Central memory CD8-positive, alpha-beta T cell (primary cell): ENCODE results near the gene WNT7B.
A peak's percentile ranks its signal among the peaks of the same experiment; 100 is the strongest.

Source experiments
- ATAC-seq: fragments of 150-1000 bp; cut with Tn5 transposase; replicated peaks from 2 replicates; pipeline ENCODE4 v1.10.0; 2022; ENCODE audit warnings: mild to moderate bottlenecking, moderate FRiP score, moderate number of reproducible peaks; ENCODE audit not compliant: poor library complexity, severe bottlenecking; ENCODE audit errors: extremely low read depth
- DNase-seq, 2 donors: peaks; one replicate each; pipeline ENCODE4 v3.0.0; 2021; ENCODE audit warnings: low spot score in 2 of 2
- H3K27ac Mint-ChIP-seq: one replicate; pipeline ENCODE4 v1.8.0; 2022; ENCODE audit warnings: low read depth, mild to moderate bottlenecking, moderate library complexity, mixed read lengths
- H3K27me3 Mint-ChIP-seq: one replicate; pipeline ENCODE4 v1.8.0; 2022; ENCODE audit warnings: mixed read lengths
- H3K36me3 Mint-ChIP-seq: one replicate; pipeline ENCODE4 v1.8.0; 2022; ENCODE audit warnings: mild to moderate bottlenecking, moderate library complexity, mixed read lengths; ENCODE audit not compliant: insufficient read depth
- H3K4me1 Mint-ChIP-seq: one replicate; pipeline ENCODE4 v1.8.0; 2022; ENCODE audit warnings: mixed read lengths
- H3K4me3 Mint-ChIP-seq: one replicate; pipeline ENCODE4 v1.8.0; 2022; ENCODE audit warnings: mild to moderate bottlenecking, moderate library complexity, mixed read lengths
- H3K9me3 Mint-ChIP-seq: one replicate; pipeline ENCODE4 v1.8.0; 2022; ENCODE audit warnings: mixed read lengths

The WNT7B gene

GRCh38 chr22:45969801-45970470 is 7.0 kb downstream of the WNT7B start:
- H3K27me3 Mint-ChIP-seq: peaks cover 78% of the 10 kb centered on the region
- H3K27ac Mint-ChIP-seq: no peak overlapping the region
- no peaks in the 10 kb centered on the region for H3K9me3 Mint-ChIP-seq
- ATAC-seq (no peak), DNase-seq (no peak)
- no peaks in the 10 kb centered on the region for H3K4me1 Mint-ChIP-seq
- H3K4me3 Mint-ChIP-seq: no peak overlapping the region
- H3K36me3 Mint-ChIP-seq: peaks cover 1% of the 10 kb centered on the region

GRCh38 chr22:45969414-45969799 is 7.6 kb downstream of the WNT7B start:
- DNase-seq: no peak
- Mint-ChIP-seq H3K4me3 (no peak overlapping the region), H3K36me3 (no peaks in the 10 kb centered on the region), H3K9me3 (no peaks in the 10 kb centered on the region), H3K27ac (no peak overlapping the region), H3K27me3 (peaks cover 78% of the 10 kb centered on the region), H3K4me1 (no peaks in the 10 kb centered on the region)
- no peak for ATAC-seq

GRCh38 chr22:45968751-45969413 is 8.1 kb downstream of the WNT7B start:
- no peak for DNase-seq
- Mint-ChIP-seq H3K4me1 (no peaks in the 10 kb centered on the region), H3K27me3 (peaks cover 74% of the 10 kb centered on the region), H3K36me3 (no peaks in the 10 kb centered on the region), H3K9me3 (no peaks in the 10 kb centered on the region), H3K4me3 (no peak overlapping the region), H3K27ac (no peak overlapping the region)
- no peak for ATAC-seq

DNA sequence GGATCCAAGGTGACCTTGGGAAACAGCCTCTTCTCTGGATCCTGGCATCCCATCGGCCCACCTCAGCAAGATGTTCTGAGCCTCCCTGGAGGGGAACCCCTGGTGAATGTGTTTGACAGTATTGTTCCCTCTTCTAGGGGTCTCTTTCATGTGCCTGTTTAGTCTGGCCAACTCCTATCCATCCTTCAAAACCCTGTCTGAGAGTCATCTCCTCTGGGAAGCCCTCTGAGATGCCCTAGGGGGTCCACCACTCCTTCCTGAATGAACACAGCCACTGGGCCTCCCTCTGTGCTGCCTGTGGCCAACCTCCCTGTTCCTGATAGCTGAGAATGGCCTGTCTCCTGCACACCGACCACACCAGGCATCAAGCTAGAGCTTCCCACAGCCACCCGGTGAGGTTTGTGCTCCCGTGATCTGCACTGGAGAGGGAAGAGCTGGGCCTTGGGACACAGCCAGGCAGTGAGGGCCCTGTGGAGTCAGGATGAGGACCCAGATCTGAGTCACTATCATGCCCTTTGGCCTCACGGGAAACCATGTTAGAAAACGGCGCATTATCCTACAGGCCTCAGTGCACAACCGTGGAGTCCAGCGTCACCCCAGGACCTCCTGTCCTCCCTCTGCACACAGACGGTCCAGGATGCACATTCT is 8.8 kb downstream of the WNT7B start:
- Mint-ChIP-seq H3K4me3 (no peak overlapping the region), H3K36me3 (no peaks in the 10 kb centered on the region), H3K27me3 (peaks cover 66% of the 10 kb centered on the region), H3K9me3 (no peaks in the 10 kb centered on the region), H3K27ac (peak overlapping the region; percentile 57), H3K4me1 (no peaks in the 10 kb centered on the region)
- no peak for DNase-seq
- no peak for ATAC-seq

DNA sequence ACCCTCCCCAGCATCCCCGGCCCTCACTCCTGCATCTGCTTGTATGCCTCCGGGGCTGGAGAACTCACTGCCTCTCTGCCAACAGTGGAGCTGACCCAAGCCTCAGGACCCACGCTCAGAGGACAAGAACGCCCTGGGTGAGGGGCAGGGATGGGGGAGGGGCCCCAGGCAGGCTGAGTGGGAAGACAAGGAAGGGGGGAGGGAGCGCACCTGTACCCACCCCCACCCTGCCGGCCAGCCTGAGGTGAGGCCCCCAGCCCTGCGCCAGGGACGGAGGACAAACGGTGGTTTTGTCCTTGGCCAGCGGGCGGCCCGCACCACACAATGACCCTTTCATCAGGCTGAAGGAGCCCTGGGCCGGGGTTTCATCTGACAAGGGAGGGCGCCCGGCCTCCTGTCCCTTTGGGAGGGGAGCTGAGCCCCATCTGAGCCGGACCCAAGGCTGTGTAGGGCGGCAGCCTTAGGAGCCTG is 10.0 kb downstream of the WNT7B start:
- Mint-ChIP-seq H3K36me3 (no peaks in the 10 kb centered on the region), H3K9me3 (no peaks in the 10 kb centered on the region), H3K4me1 (no peaks in the 10 kb centered on the region), H3K4me3 (no peak overlapping the region), H3K27me3 (peaks cover 61% of the 10 kb centered on the region), H3K27ac (no peak overlapping the region)
- DNase-seq: no peak
- no peak for ATAC-seq

DNA sequence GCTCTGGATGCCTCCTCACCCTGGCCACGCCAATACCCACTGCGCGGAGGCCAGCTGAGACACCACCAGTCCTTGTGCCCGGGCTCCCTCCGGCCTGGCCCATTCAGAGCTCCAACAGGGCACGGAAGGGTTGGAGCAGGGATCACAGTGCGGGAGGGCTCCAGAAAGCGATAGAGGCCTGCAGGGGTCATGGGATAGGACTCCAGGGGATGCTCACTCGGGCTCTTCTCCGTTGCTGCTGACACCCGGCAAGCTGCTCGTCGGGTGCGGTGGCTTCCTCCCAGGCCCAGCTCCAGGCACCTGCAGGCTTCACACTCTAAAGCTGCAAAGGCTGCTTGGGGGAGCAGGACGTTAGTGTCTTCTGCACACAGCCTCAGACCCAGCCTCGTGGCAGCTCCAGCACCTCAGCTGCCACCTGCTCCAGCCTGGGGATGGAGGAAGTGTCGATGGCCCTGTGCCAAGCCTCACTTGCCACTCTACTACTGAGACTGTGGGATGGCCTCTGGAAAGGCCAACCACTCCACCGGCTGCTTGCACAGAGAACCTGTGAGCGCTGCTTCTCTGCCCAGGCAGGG is 10.6 kb downstream of the WNT7B start:
- Mint-ChIP-seq H3K27me3 (peaks cover 61% of the 10 kb centered on the region), H3K36me3 (no peaks in the 10 kb centered on the region), H3K9me3 (no peaks in the 10 kb centered on the region), H3K27ac (no peak overlapping the region), H3K4me3 (no peak overlapping the region), H3K4me1 (no peaks in the 10 kb centered on the region)
- ATAC-seq (no peak), DNase-seq (no peak)

DNA sequence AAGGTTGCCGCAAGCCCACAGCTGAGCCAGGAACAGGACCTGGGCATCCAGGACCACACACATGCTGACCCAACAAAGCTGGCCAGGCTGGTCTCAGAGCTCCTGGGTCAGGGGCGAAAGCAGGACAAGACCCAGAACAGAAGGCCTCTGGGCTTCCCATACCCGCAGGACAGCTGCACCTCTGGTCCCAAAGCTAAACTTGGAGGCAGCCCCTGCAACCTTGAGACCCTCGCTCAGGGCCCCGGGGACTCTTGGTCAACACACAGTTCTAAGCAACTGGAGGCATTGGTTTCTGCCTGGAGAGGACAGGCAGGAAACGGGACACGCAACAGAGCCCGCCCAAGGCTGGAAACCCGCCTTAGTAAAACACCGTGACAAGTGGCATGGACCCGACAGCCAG is 11.4 kb downstream of the WNT7B start:
- no peak for DNase-seq
- Mint-ChIP-seq H3K4me3 (no peak overlapping the region), H3K27me3 (peaks cover 54% of the 10 kb centered on the region), H3K36me3 (no peaks in the 10 kb centered on the region), H3K9me3 (no peaks in the 10 kb centered on the region), H3K4me1 (no peaks in the 10 kb centered on the region), H3K27ac (no peak overlapping the region)
- ATAC-seq: no peak

DNA sequence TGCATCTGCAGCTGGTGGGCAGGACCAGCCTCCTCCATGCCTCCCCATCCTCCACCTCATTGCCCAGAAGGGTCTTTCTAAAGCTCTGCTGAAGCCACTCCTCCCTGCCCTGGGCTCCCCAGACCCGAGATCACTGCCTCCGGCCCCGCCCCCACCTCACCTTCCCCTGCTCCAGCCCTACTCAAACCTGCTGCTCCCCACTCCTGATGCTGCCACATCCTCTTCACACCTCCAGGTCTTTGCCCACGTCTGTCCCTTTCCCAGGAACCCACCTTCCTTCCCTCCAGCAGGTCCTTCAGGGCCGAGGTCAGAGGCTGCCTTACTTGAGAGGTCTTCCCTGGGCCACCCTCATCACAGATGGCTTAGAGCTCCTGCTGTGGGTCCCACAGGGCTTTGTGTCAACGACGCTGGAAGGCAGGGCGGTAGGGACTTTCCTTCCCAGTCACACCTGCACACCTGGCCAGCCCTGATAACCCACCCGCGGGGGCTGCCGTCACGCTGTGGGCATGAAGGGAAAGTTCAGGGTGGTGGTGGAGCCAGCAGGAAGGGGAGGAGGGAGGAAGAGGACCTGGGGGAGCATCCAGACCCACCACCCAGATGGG is 11.9 kb downstream of the WNT7B start:
- DNase-seq (no peak), ATAC-seq (no peak)
- Mint-ChIP-seq H3K9me3 (no peaks in the 10 kb centered on the region), H3K4me1 (no peaks in the 10 kb centered on the region), H3K27ac (no peak overlapping the region), H3K36me3 (no peaks in the 10 kb centered on the region), H3K4me3 (no peak overlapping the region), H3K27me3 (peaks cover 49% of the 10 kb centered on the region)

DNA sequence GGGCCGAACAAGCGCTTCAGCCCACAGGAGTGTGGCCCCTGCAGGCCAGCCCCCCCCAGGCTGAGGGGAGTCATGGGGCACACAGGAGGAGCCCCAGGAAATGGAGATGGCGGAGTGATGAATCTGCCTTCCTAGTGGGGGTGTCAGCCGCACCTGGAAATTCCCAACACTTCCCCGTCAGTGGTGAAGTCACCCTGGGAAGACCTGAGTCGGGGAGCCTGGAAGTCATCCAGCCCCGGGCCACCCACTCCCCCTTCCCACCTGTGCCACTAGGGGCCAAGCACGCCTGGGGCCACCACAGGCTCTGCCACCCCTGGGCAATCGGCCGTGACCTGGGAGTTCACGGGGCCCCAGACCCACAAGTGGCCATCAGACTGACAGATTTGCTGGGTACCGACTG is 12.6 kb downstream of the WNT7B start:
- DNase-seq (no peak), ATAC-seq (no peak)
- Mint-ChIP-seq H3K36me3 (no peaks in the 10 kb centered on the region), H3K4me1 (no peaks in the 10 kb centered on the region), H3K27me3 (peaks cover 42% of the 10 kb centered on the region), H3K9me3 (no peaks in the 10 kb centered on the region), H3K27ac (no peak overlapping the region), H3K4me3 (no peak overlapping the region)

- no peak for ATAC-seq
- Mint-ChIP-seq H3K36me3 (no peaks in the 10 kb centered on the region), H3K4me3 (no peak overlapping the region), H3K27me3 (peaks cover 37% of the 10 kb centered on the region), H3K4me1 (no peaks in the 10 kb centered on the region), H3K9me3 (no peaks in the 10 kb centered on the region), H3K27ac (no peak overlapping the region)
- no peak for DNase-seq
These were observed 13.1 kb downstream of the WNT7B start for GRCh38 chr22:45963821-45964220.

DNA sequence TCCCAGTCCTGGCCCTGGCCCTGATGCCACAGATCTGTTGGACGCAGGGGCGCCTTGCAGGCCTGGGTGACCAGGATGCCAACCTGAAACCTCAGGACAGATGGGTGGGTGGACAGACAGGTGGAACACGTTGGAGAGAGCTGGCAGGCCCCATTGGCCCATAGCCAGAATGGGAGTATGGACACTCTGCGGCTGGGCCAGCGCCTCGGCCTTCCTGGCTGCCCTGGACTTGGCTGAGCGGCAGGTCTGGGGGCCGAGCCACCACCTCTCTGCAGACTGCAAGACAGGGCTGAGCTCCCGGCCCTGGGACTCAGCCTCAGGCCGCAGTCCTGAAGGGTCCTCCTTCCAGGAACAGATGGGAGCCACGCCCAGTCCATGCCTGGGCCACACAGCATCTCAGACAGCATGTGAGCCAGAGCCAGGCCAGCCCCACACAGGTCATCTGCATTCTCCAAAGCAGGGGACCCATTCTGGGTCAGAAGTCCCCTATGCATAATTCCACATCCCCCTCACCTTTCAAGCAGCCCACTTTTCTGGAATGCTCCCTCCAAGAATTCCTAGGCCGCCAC is 14.1 kb downstream of the WNT7B start:
- Mint-ChIP-seq H3K9me3 (no peaks in the 10 kb centered on the region), H3K27me3 (peaks cover 27% of the 10 kb centered on the region), H3K36me3 (no peaks in the 10 kb centered on the region), H3K4me3 (no peak overlapping the region), H3K4me1 (no peaks in the 10 kb centered on the region), H3K27ac (no peak overlapping the region)
- DNase-seq (no peak), ATAC-seq (no peak)

GRCh38 chr22:45962434-45962718 is 14.6 kb downstream of the WNT7B start:
- no peaks in the 10 kb centered on the region for H3K9me3 Mint-ChIP-seq
- H3K4me1 Mint-ChIP-seq: no peaks in the 10 kb centered on the region
- DNase-seq (no peak), ATAC-seq (no peak)
- peaks cover 25% of the 10 kb centered on the region for H3K27me3 Mint-ChIP-seq
- no peaks in the 10 kb centered on the region for H3K36me3 Mint-ChIP-seq
- no peak overlapping the region for H3K4me3 Mint-ChIP-seq
- no peak overlapping the region for H3K27ac Mint-ChIP-seq
